K562 (cell line): ENCODE measurements around the gene IRGM. TPM values are rescaled to one million over a fixed set of nuclear protein-coding genes. Genes with fewer than 3 reads are reported as not detected.

Experiments used
- ATF3 ChIP-seq, 2 experiments: fragments of 450-650 bp in 1 of 2; sonication (generic) in 1 of 2; formaldehyde crosslinking in 1 of 2; IDR thresholded peaks in 1 of 2; conservative IDR thresholded peaks in 1 of 2; 2 replicates each; pipeline versions ENCODE4 v1.6.1 to v1.8.1; 2016 to 2023; ENCODE audit warnings: mild to moderate bottlenecking in 2 of 2, moderate library complexity in 2 of 2, inconsistent platforms in 1 of 2, missing genetic modification reagents in 1 of 2
- FOXP4 ChIP-seq: sonication (generic); formaldehyde crosslinking; IDR thresholded peaks from 2 replicates; pipeline ENCODE4 v1.8.0; 2022; ENCODE audit warnings: mild to moderate bottlenecking, missing genetic modification reagents, borderline replicate concordance
- MNT ChIP-seq, 2 experiments: fragments of 450-650 bp; conservative IDR thresholded peaks; 2 replicates each; pipeline ENCODE4 v1.6.1; 2017; ENCODE audit warnings: mild to moderate bottlenecking in 2 of 2, moderate library complexity in 2 of 2
- REST ChIP-seq, 2 experiments: fragments of 450-650 bp; formaldehyde crosslinking in 1 of 2; IDR thresholded peaks; 2 replicates each; pipeline versions ENCODE4 v1.4.0 to v1.6.1; 2014 to 2020; ENCODE audit warnings: mild to moderate bottlenecking in 2 of 2, borderline replicate concordance in 1 of 2, low read depth in 1 of 2
- TEAD4 ChIP-seq, 2 experiments: sonication (generic) in 1 of 2; formaldehyde crosslinking in 1 of 2; IDR thresholded peaks; 2 replicates each; pipeline versions ENCODE4 v1.6.1 to v1.8.0; 2012 to 2022; ENCODE audit warnings: borderline replicate concordance in 1 of 2, inconsistent platforms in 1 of 2, low read length in 1 of 2, mild to moderate bottlenecking in 1 of 2, missing genetic modification reagents in 1 of 2
- TOE1 ChIP-seq, 2 experiments: fragments of 450-650 bp in 1 of 2; sonication (generic) in 1 of 2; formaldehyde crosslinking in 1 of 2; IDR thresholded peaks; 2 replicates each; pipeline versions ENCODE4 v1.7.1 to v1.8.0; 2016 to 2022; ENCODE audit warnings: borderline replicate concordance in 2 of 2, mild to moderate bottlenecking in 2 of 2, antibody characterized with exemption in 1 of 2, inconsistent platforms in 1 of 2, low read depth in 1 of 2, missing genetic modification reagents in 1 of 2, moderate library complexity in 1 of 2
- ZNF263 ChIP-seq: sonication (generic); formaldehyde crosslinking; IDR thresholded peaks from 2 replicates; pipeline ENCODE4 v1.8.0; 2022; ENCODE audit warnings: mild to moderate bottlenecking, missing genetic modification reagents, borderline replicate concordance
- polyA plus RNA-seq, 8 experiments: library from polyadenylated mRNA; depleted of rRNA in 4 of 8; stranded (reverse) in 5 of 8; unstranded in 3 of 8; fragments of >200 nt; fragmentation: Nextera tagmentation in 2 of 8; fragmentation: Illumina TruSeq in 1 of 8; extraction: Ambion mirVana in 2 of 8; extraction: Trizol in 1 of 8; gene quantifications; 2 replicates each; pipeline versions ENCODE4 v1.2.1 to v1.2.3, GENCODE V29; 2011 to 2014; ENCODE audit warnings: inconsistent platforms in 1 of 8, missing spikeins in 1 of 8
- total RNA-seq, 7 experiments: library from RNA; depleted of rRNA in 6 of 7; stranded (reverse); fragments of >200 nt in 6 of 7; fragmentation: Illumina TruSeq in 2 of 7; extraction: Trizol in 2 of 7; gene quantifications; 2 replicates each; pipeline versions ENCODE4 v1.2.1 to v1.2.3, GENCODE V29; 2011 to 2021; ENCODE audit warnings: low replicate concordance in 1 of 7

IRGM gene
- total and polyA plus RNA-seq, 9 of the 15 experiments (the other 6 are each of a cell fraction or from before 2014, with no cell fraction given), result 0.09 to 0.22 (median 0.15) TPM; not detected in 6

GRCh38 chr5:150846654-150847333 lies 473 bp downstream of the IRGM start (continued):
- TF ChIP-seq ATF3 (IDR thresholded peaks at IDR 0.05) (peak; percentile 91), ATF3 (CRISPR knock-in tag; conservative IDR thresholded peaks at IDR 0.05) (no peak; the same call in 1 of the 2 replicates), FOXP4 (CRISPR knock-in tag) (0 out of 2 replicates have a peak, but pooled peaks have one; percentile 66), ZNF263 (CRISPR knock-in tag) (peak; percentile 73; the same call in 1 of the 2 replicates), REST (IDR thresholded peaks at IDR 0.05; ENCODE audit: borderline replicate concordance) (peak; percentile 83; the same call in 1 of the 2 replicates), REST (CRISPR knock-in tag; IDR thresholded peaks at IDR 0.05; ENCODE audit: low read depth) (no peak), TEAD4 (IDR thresholded peaks at IDR 0.05; ENCODE audit: low read length) (peak; percentile 39), TEAD4 (CRISPR knock-in tag; IDR thresholded peaks at IDR 0.05; ENCODE audit: borderline replicate concordance) (no peak), MNT (conservative IDR thresholded peaks at IDR 0.05) (peak; percentile 65 to 76), TOE1 (IDR thresholded peaks at IDR 0.05; ENCODE audit: borderline replicate concordance) (no peak), TOE1 (CRISPR knock-in tag; IDR thresholded peaks at IDR 0.05; ENCODE audit: borderline replicate concordance, low read depth) (no peak)
